ENCODE data around the gene EGFLAM. TPM values are rescaled to one million over a fixed set of nuclear protein-coding genes. Genes with fewer than 3 reads are reported as not detected.
A peak's percentile ranks its signal among the peaks of the same experiment; 100 is the strongest.

Gene EGFLAM
- total and polyA plus RNA-seq, 2 experiments from 2014 or later: 0.24 to 1.9 TPM

DNA sequence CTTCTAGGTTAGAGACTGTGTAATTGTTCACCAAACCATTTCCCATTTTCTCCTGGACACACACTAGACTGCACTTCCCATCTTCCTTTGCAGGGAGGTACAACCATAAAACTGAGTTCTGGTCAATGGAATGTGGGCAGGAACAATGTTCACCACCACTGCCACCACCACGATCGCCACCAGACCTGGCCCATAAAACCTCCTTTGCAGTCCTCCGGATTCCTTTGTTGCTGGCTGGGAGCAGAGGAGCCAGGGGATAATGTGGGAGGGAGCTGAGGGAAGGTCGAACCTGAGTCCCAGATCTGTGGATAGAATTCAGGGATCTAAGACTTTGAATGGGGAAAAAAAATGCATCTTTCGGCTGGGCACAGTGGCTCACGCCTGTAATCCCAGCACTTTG, 29.4 kb upstream of the EGFLAM start:
- Histone ChIP-seq H2AFZ (0 out of 2 replicates have a peak overlapping the region, but pooled peaks have one; percentile 5), H3K4me1 (ENCODE audit: insufficient read depth) (no peaks in the 10 kb centered on the region), H3F3A (replicated peaks; ENCODE audit: low read depth) (no peaks in the 10 kb centered on the region), H3K27me3 (ENCODE audit: insufficient read depth) (no peaks in the 10 kb centered on the region), H3K27ac (ENCODE audit: low read depth) (no peak overlapping the region), H3K36me3 (ENCODE audit: insufficient read depth) (no peaks in the 10 kb centered on the region), H3K4me2 (no peak overlapping the region), H3K79me2 (replicated peaks; ENCODE audit: insufficient read depth) (no peaks in the 10 kb centered on the region), H4K20me1 (replicated peaks; ENCODE audit: insufficient read depth) (no peaks in the 10 kb centered on the region), H3K4me3 (no peak overlapping the region), H3K9me2 (ENCODE audit: insufficient read depth) (0 out of 2 replicates have a peak, but pooled peaks cover 3% of the 10 kb centered on the region)
- Mint-ChIP-seq H3K27ac (no peak overlapping the region), H3K4me1 (no peaks in the 10 kb centered on the region), H3K4me3 (no peak overlapping the region), H3K9me3 (peaks cover 4% of the 10 kb centered on the region), H3K27me3 (ENCODE audit: insufficient read depth, low read depth, poor library complexity) (no peaks in the 10 kb centered on the region), H3K36me3 (ENCODE audit: low read depth) (0 out of 3 replicates have a peak, but pooled peaks cover under 1% of the 10 kb centered on the region)
- ATAC-seq: no peak
- TF ChIP-seq EZH2 (IDR thresholded peaks at IDR 0.05; ENCODE audit: low read depth, unreplicated experiment): no peak
- no peak for TF ChIP-seq STAT1 (IDR thresholded peaks at IDR 0.05; ENCODE audit: unreplicated experiment)
- no peak for TF ChIP-seq CREB1 (CRISPR knock-in tag; IDR thresholded peaks at IDR 0.05; ENCODE audit: low read depth)
- TF ChIP-seq, protein P1, sequence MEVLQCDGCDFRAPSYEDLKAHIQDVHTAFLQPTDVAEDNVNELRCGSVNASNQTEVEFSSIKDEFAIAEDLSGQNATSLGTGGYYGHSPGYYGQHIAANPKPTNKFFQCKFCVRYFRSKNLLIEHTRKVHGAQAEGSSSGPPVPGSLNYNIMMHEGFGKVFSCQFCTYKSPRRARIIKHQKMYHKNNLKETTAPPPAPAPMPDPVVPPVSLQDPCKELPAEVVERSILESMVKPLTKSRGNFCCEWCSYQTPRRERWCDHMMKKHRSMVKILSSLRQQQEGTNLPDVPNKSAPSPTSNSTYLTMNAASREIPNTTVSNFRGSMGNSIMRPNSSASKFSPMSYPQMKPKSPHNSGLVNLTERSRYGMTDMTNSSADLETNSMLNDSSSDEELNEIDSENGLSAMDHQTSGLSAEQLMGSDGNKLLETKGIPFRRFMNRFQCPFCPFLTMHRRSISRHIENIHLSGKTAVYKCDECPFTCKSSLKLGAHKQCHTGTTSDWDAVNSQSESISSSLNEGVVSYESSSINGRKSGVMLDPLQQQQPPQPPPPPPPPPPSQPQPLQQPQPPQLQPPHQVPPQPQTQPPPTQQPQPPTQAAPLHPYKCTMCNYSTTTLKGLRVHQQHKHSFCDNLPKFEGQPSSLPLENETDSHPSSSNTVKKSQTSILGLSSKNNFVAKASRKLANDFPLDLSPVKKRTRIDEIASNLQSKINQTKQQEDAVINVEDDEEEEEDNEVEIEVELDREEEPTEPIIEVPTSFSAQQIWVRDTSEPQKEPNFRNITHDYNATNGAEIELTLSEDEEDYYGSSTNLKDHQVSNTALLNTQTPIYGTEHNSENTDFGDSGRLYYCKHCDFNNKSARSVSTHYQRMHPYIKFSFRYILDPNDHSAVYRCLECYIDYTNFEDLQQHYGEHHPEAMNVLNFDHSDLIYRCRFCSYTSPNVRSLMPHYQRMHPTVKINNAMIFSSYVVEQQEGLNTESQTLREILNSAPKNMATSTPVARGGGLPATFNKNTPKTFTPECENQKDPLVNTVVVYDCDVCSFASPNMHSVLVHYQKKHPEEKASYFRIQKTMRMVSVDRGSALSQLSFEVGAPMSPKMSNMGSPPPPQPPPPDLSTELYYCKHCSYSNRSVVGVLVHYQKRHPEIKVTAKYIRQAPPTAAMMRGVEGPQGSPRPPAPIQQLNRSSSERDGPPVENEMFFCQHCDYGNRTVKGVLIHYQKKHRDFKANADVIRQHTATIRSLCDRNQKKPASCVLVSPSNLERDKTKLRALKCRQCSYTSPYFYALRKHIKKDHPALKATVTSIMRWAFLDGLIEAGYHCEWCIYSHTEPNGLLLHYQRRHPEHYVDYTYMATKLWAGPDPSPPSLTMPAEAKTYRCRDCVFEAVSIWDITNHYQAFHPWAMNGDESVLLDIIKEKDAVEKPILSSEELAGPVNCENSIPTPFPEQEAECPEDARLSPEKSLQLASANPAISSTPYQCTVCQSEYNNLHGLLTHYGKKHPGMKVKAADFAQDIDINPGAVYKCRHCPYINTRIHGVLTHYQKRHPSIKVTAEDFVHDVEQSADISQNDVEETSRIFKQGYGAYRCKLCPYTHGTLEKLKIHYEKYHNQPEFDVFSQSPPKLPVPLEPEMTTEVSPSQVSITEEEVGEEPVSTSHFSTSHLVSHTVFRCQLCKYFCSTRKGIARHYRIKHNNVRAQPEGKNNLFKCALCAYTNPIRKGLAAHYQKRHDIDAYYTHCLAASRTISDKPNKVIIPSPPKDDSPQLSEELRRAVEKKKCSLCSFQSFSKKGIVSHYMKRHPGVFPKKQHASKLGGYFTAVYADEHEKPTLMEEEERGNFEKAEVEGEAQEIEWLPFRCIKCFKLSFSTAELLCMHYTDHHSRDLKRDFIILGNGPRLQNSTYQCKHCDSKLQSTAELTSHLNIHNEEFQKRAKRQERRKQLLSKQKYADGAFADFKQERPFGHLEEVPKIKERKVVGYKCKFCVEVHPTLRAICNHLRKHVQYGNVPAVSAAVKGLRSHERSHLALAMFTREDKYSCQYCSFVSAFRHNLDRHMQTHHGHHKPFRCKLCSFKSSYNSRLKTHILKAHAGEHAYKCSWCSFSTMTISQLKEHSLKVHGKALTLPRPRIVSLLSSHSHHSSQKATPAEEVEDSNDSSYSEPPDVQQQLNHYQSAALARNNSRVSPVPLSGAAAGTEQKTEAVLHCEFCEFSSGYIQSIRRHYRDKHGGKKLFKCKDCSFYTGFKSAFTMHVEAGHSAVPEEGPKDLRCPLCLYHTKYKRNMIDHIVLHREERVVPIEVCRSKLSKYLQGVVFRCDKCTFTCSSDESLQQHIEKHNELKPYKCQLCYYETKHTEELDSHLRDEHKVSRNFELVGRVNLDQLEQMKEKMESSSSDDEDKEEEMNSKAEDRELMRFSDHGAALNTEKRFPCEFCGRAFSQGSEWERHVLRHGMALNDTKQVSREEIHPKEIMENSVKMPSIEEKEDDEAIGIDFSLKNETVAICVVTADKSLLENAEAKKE (CRISPR knock-in tag; IDR thresholded peaks at IDR 0.05): no peak
- TF ChIP-seq ZNF114 (CRISPR knock-in tag; IDR thresholded peaks at IDR 0.05): no peak
- no peak for TF ChIP-seq JUNB (IDR thresholded peaks at IDR 0.05; ENCODE audit: unreplicated experiment)
- TF ChIP-seq EZH2phosphoT487 (IDR thresholded peaks at IDR 0.05; ENCODE audit: unreplicated experiment): no peak
- no peak for TF ChIP-seq NANOG (IDR thresholded peaks at IDR 0.05; ENCODE audit: borderline replicate concordance)
- TF ChIP-seq, protein P2, sequence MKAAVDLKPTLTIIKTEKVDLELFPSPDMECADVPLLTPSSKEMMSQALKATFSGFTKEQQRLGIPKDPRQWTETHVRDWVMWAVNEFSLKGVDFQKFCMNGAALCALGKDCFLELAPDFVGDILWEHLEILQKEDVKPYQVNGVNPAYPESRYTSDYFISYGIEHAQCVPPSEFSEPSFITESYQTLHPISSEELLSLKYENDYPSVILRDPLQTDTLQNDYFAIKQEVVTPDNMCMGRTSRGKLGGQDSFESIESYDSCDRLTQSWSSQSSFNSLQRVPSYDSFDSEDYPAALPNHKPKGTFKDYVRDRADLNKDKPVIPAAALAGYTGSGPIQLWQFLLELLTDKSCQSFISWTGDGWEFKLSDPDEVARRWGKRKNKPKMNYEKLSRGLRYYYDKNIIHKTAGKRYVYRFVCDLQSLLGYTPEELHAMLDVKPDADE (IDR thresholded peaks at IDR 0.05): no peak
- no peak for TF ChIP-seq POLR2AphosphoS5 (IDR thresholded peaks at IDR 0.05; ENCODE audit: low read depth)
- TF ChIP-seq ZNF331 (CRISPR knock-in tag; IDR thresholded peaks at IDR 0.05; ENCODE audit: low read depth): no peak
- TF ChIP-seq, protein P3, sequence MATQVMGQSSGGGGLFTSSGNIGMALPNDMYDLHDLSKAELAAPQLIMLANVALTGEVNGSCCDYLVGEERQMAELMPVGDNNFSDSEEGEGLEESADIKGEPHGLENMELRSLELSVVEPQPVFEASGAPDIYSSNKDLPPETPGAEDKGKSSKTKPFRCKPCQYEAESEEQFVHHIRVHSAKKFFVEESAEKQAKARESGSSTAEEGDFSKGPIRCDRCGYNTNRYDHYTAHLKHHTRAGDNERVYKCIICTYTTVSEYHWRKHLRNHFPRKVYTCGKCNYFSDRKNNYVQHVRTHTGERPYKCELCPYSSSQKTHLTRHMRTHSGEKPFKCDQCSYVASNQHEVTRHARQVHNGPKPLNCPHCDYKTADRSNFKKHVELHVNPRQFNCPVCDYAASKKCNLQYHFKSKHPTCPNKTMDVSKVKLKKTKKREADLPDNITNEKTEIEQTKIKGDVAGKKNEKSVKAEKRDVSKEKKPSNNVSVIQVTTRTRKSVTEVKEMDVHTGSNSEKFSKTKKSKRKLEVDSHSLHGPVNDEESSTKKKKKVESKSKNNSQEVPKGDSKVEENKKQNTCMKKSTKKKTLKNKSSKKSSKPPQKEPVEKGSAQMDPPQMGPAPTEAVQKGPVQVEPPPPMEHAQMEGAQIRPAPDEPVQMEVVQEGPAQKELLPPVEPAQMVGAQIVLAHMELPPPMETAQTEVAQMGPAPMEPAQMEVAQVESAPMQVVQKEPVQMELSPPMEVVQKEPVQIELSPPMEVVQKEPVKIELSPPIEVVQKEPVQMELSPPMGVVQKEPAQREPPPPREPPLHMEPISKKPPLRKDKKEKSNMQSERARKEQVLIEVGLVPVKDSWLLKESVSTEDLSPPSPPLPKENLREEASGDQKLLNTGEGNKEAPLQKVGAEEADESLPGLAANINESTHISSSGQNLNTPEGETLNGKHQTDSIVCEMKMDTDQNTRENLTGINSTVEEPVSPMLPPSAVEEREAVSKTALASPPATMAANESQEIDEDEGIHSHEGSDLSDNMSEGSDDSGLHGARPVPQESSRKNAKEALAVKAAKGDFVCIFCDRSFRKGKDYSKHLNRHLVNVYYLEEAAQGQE (IDR thresholded peaks at IDR 0.05; ENCODE audit: unreplicated experiment): no peak
- TF ChIP-seq, protein P4, sequence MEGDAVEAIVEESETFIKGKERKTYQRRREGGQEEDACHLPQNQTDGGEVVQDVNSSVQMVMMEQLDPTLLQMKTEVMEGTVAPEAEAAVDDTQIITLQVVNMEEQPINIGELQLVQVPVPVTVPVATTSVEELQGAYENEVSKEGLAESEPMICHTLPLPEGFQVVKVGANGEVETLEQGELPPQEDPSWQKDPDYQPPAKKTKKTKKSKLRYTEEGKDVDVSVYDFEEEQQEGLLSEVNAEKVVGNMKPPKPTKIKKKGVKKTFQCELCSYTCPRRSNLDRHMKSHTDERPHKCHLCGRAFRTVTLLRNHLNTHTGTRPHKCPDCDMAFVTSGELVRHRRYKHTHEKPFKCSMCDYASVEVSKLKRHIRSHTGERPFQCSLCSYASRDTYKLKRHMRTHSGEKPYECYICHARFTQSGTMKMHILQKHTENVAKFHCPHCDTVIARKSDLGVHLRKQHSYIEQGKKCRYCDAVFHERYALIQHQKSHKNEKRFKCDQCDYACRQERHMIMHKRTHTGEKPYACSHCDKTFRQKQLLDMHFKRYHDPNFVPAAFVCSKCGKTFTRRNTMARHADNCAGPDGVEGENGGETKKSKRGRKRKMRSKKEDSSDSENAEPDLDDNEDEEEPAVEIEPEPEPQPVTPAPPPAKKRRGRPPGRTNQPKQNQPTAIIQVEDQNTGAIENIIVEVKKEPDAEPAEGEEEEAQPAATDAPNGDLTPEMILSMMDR (conservative IDR thresholded peaks at IDR 0.05; ENCODE audit: low read depth in 2 of 2): no peak
- no peak for DNase-seq (ENCODE audit: low spot score)

Measured in GM23338 (cell line).